Adipose tissue (tissue), 3 donors: Measurements from ENCODE around the gene FGF4. TPM values are rescaled to one million over a fixed set of nuclear protein-coding genes. Genes with fewer than 3 reads are reported as not detected.

Experiments
- H3K27ac ChIP-seq: one replicate; pipeline ENCODE4 v1.5.1; 2013; ENCODE audit warnings: low read depth, low read length
- WGBS, 3 donors: extraction: QIAGEN DNeasy Blood & Tissue Kit; methylation state at CpG; one replicate each; pipeline ENCODE4 v1.1.7; 2013; 5-methylcytosine and 5-hydroxymethylcytosine counted together
- polyA plus RNA-seq, 3 donors: library from polyadenylated mRNA; stranded (reverse); fragments of 200-250 nt; gene quantifications; one replicate each; pipeline ENCODE4 v1.2.3, GENCODE V29; 2013
- donor health status: healthy with polysubstance abuse.
- donor health status: Bipolar disorder and iron deficiency.
- donor health status: healthy.

FGF4 gene
- polyA plus RNA-seq, 3 donors: not detected

DNA sequence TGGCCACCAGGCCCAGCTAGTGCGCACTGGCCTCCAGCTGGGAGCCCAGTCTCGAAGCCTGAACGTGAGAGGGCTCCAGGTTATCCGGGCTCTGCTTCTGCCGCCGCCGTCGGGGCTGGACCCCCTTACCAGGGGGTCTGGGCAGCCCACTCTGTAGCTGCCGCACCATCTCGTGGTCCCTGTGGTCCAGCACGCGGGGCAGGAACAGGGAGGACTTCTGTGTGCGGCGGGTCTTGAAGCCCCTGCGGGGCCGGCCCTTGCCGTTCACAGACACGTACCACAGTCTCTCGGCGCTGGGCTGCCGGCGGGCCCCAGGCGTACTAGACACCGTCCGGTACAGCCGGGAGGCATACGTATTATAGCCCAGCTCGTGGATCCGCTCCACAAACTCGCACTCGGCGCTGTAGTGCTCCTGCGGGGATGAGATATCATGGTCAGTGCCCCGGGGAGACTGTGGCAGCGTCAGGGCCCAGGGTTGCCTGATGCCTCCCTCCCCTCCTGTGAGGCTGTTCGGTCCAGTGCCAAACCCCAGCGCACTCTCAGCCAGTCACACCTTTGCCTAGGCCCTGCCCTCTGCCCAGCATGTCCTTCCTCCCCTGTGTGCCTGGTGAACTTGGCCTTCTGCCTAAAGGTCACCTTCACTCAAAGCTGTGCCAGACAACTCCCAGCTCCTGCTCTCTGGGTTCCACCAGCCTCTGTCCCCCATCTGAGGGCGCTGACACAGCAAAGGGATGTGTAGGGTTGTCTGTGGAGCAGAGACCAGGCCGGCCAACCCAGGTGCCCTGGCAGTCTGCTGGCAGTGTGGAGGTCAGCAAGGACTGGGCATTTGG is 35.4 kb upstream of the FGF4 start:
- WGBS, 3 donors: 87 to 93% (median 89%) methylated on average over 39 of the region's 39 CpGs
- no peak overlapping the region for H3K27ac ChIP-seq

DNA sequence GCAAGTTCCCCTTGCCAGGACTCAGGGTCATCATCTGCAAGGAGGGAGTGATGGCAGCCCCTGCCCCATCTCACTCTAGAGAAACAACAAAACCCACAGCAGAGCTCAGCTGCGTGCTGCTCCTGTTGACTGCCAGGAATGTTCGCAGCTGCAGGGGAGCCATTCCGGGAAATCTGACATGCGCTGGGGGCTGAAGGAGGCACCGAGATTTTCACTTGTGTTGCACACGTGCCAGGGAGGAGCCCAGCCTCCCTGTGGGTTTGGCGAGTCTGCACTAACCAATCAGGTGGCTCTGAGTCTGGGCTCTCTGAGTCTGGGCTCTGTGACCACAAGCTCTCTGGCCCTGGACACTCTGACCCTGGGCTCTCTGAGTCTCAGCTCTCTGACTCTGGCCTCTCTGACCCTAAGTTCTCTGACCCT is 33.5 kb upstream of the FGF4 start:
- WGBS, 3 donors: 13 to 16% (median 13%) methylated on average over 7 of the region's 7 CpGs

DNA sequence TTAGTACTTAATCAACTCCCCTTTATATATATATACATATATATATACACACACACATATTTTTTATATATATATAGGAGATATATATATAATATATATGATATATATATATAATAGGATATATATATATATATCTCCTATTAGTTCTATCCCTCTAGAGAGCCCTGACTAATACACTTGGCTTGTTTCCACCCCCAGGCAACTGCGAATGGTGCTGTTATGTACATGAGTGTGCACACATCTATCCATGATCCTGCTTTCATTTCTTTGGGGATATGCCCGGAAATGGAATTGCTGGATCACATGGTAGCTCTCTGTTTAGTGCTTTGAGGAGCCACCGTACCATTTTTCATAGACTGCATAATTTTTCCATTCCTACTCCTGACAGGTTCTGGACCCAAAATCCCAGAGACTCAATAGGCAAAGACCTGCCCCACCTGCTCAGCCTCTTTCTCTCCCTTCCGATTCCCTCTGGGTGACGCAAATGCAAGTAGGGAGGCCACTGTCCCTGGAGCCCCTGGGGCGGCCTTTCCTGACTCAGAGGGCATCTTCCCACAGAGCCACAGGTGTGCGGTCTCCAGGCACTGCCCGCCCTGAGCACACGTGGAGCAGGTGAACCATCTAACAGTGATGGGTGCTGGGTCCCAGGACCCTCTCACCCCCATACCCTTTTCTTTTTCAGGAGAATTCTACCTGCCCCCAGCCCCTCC is 32.1 kb upstream of the FGF4 start:
- WGBS, 3 donors: 88 to 90% (median 89%) methylated on average over 9 of the region's 9 CpGs
- no peak overlapping the region for H3K27ac ChIP-seq

More for the DNA sequence above, 33.5 kb upstream of the FGF4 start:
- H3K27ac ChIP-seq: no peak overlapping the region

DNA sequence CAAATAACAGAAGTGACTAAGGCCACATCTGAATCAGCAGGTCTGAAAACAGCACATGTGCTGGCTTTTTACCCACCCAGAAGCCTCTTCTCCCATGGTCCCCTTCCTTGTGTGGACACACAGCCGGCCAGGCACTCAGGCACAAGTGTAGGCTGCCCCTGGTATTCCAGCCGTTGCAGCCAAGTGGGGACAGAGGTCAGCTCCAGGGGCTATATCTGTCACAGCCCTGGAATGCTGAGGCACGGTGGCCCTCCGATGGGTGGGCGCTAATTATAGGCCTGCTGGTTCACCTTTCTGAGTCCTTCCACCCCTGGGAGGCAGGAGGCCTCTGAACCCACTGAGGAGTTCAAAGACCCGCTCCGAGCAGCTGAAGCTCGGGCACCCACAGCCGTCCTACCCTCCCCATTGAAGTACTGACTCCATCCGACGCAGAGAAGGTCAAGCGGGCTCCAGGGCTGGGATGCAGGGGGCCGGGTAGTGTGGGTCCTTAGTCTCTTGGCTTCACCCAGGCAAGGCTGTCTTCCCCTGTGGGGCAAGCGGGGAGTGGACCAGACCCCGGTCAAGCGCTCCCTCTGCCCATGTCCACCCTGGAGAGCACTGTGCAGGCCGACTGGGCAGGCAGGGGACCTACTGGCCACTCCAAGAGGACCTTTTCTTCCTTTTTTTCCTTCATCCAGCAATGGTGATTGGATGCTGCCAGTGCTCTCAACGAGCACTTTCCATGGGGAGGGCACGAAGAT is 29.8 kb upstream of the FGF4 start:
- H3K27ac ChIP-seq: no peak overlapping the region
- WGBS, 3 donors: 70 to 74% (median 72%) methylated on average over 19 of the region's 19 CpGs

DNA sequence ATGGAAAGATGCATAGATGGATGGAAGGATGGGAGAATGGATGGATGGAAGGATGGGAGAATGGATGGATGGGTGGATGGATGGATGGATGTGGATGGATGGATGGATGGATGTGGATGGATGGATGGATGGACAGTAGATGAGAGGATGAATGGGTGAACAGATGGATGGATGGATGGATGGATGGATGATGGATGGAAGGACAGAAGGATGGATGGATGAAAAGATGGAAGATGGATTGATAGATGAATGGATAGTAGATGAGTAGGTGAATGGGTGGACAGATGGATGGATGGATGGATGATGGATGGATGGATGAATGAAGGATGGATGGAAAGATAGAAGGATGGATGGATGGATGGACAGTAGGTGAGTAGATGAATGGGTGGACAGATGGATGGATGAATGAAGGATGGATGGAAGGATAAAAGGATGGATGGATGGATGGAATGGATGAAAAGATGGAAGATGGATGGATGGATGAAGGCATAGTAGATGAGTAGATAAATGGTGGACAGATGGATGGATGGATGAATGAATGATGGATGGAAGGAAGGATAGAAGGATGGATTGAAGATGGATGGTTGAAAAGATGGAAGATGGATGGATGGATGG is 28.6 kb upstream of the FGF4 start:
- H3K27ac ChIP-seq: no peak overlapping the region

DNA sequence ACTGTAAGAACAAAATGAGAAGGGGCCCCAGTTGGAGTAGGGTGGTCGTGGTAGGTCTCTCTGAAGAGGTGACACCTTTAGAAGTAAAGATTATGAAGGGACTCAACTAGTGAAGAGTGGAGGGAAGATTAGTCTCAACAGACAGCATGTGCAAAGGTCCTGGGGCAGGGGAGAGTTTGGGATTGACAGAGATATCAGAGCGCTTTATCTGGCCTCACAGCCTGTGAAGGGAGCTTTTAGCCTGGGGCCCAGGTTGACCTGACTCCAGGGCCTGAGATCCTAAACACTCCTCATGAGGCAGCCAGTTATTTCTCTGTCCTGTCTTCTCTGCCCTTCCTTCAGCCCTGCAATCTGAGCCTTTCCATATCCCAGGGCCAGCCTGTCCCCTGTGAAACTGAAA is 27.9 kb upstream of the FGF4 start:
- H3K27ac ChIP-seq: no peak overlapping the region
- 79 to 91% (median 82%) methylated on average over 2 of the region's 2 CpGs for WGBS, 3 donors

DNA sequence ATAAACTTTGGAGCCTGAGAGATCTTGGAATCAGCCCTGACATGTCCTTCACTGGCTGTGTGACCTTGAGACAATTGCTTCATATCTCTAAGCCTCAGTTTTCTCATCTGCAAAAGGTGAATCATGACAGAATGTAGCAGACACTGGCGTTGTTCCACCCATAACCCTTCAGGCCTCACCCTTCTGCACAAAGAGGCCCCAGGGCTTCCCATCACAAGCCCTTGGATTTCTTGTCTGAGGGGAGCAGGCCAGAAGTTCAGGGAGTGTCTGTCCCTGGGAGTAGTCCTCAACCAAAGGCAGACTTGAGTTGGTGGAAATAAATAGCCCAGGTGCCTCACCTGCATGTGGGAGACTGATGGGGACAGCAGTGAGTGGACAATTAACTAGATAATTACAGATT is 27.4 kb upstream of the FGF4 start:
- 63 to 79% (median 79%) methylated on average over 1 of the region's 1 CpG for WGBS, 3 donors
- H3K27ac ChIP-seq: no peak overlapping the region

DNA sequence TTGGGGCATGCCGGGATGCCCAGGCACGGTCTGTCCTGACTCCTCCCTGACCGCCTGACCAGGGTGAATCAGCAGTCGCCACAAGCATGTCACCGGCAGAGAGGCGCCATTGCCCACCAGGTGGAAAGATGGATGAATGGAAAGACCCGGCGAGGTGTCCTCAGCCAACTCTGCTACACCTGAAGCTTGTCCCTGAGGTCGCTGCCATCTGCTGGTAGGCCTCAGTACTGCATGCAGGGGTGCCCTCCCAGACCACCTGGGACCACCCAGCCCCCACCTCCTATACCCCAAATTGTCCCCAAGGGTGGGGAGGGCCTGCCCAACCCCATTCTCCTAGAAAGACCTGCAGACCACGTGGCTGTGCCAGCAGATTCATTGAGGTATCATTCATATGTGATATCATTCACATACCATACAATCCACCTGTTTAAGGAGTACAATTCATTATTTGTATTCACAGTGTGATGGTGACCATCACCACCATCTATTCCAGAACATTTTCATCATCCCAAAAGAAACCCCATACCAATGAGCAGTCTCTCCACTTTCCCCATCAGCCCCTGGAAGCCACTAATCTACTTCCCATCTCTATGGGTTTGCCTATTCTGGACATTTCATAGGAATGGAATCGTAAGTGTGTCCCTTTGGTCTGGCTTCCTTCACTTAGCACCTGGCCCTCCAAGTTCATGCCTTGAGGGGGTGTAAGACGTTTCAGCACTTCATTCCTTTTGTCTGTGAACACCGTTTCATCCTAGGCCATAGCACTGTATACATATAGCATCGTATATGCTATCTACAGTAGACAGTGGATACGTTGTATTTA is 26.6 kb upstream of the FGF4 start:
- no peak overlapping the region for H3K27ac ChIP-seq
- 20 to 38% (median 35%) methylated on average over 15 of the region's 15 CpGs for WGBS, 3 donors

DNA sequence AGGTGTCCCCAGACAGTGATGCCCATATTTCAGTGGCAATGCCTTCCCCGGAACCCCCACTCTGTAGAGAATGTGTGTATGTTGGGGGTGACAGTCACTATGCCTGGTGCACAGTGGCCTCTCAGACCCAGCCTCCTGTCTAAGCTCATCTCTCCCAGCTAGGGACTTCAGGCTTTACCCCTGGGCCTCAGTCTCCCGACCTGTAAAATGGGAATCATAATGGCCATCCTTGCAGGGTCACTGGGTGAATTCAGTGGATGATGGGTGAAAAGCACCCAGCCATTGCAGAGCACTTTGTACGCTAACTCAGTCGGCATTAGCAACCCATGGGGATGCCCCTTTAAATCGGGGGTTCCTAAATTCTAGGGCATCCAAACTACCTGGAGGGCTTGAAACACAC is 25.1 kb upstream of the FGF4 start:
- 85 to 94% (median 92%) methylated on average over 5 of the region's 5 CpGs for WGBS, 3 donors
- H3K27ac ChIP-seq: no peak overlapping the region

DNA sequence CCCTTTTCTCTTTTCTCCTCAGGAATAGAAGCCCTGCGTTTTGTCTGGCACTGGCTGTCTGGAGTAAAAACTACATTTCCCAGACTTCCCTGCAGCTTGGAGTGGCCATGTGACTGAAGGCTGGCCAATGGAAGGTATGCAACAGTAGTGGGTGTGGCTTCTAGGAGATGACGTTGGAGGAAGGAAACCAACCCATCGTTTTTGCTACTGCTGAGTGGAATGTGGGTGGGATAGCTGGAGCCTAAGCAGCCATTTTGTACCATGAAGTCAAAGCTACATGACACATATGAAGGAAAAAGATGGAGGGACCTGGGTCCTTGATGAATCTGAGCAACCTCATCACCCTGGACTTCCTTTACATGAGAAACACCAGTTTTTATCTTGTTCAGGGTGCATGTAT is 24.4 kb upstream of the FGF4 start:
- 18 to 24% (median 19%) methylated on average over 3 of the region's 3 CpGs for WGBS, 3 donors
- no peak overlapping the region for H3K27ac ChIP-seq

DNA sequence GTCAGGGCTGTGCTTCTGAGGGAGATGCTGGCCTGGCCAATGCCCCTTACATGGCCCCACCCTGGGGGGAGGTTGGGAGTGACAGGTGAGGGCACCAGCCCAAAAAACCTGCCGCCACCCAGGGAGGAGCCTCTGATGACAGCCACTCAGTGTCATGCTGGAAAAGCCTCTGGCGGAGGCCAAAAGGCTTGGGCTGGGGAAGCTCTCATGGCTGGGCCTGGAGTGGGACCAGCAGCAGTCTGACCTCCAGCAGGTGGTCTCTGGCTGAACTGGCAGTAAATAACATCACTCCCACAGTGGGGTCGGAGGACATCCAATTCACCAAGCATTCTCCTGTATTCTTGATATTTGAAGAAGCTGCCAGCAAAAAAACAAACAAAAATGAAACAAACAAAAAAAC is 24.0 kb upstream of the FGF4 start:
- no peak overlapping the region for H3K27ac ChIP-seq
- WGBS, 3 donors: 87 to 97% (median 92%) methylated on average over 3 of the region's 3 CpGs

DNA sequence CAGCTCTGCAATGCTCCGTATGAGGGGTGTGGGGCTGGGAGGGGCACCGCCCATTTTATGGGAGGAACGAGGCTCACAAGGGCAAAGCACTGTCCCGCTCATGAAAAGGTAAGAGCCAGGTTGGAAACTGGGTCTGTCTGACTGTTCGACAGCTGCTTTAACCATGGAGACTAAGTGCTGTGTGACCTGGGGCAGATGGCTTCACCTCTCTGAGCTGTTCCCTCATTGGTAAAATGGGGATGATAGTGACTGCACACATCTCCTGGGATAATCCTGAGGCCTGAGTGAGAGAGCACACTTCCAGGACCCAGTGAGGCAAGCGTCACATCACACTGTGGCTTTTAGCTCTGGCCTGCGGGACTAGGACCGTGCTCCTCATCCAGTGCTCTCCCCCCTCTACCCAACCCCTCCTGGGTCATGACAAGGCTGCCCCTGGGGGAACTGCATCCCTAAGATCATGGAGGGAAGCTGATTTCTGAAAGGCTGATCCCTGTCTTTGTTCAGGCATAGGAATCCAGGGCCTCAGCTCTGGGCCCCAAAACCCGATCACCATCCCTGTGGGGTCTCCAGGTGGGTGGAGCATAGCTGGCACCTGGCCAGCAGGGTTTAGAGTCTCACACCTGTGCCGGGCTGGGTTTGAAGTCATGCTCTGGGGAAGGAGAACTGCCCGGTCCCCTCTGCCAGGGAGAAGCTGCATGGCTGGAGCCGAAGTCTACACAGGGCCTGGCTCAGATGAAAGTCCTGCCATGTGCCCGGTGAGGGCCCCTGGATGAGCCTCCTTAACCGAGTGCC is 22.8 kb upstream of the FGF4 start:
- WGBS, 3 donors: 67 to 81% (median 77%) methylated on average over 14 of the region's 14 CpGs
- no peak overlapping the region for H3K27ac ChIP-seq

DNA sequence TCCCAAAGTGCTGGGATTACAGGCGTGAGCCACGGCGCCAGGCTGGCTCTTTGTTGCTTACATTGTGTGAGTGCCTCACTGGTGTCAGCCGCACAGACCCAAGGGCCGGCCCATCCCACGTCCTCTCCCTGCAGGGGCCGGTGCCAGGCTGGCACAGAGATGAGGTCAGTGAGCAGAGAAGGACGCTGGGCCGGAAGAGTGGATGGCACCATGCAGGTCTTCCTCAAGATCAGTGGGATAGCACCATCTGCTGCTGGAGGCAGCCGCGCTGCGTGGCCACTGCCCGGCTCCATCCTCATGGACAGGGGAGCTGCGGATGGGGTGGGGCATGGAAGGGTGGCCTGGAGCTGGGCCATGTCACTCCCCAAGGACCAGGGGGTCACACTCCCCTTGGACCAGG is 22.0 kb upstream of the FGF4 start:
- 72 to 79% (median 73%) methylated on average over 14 of the region's 14 CpGs for WGBS, 3 donors
- H3K27ac ChIP-seq: no peak overlapping the region

DNA sequence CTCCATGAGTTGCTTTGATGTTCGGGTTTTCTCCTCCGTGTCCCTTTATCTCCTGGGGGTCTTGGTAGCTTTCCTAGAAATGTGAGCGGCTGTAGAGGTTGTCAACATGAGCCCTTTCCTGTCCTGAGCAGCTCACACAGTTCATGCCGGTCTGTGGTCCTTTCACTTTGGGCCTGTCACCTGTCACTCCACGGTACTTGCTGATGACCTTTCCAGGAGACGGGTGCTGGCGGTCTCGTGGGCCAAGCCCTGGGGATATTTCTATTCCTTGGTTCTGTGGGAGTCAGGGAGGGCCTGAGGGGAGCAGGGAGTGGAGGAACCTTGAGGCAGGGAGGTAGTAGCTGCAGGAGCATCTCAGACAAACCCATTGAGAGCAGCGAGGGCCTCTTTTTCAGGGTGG is 20.9 kb upstream of the FGF4 start:
- 75 to 86% (median 82%) methylated on average over 9 of the region's 9 CpGs for whole genome bisulfite sequencing, 3 donors
- H3K27ac ChIP-seq: no peak overlapping the region

DNA sequence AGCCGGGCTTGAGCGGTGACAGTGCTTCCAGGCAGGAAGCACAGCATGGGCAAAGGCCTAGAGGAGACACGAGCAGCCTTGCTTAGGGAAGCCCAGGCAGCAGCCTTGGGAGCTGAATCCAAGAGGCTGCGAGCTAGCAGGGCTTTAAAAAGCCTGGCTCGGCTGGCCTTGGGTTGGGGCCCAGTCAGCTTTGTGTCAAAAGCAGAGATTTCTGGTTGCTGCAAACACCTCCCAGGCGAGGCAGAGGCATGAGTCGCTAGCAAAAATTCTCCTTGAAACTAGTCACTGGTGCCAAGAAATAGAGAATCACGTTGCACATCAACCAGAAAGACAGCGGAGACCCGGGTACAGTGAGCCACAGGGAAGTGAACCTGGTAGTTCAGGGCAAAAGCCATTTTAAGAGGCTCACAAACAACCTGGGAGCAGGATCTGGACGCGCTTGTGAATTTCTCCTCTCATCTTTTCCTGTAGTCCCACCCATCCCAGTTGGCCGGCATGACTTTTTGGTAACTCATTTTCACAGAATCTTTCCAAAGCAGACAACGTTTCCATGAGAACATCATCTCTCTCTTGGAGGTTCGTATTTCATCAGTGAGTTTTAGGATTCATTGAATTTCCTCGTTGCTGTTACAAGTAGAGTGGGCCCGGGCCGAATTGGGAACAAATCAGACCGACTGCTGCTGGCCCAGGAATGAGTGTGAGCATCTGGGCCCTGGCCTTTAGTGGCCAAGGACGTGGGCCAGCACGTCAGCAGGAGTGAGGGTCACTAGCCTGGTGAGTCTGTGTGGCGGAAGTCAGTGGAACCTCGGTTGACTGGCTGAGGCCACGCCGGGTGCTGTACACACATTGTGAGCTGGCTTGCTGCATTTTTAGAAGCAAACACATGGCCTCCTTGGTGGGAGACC is 16.4 kb upstream of the FGF4 start:
- 60 to 72% (median 60%) methylated on average over 25 of the region's 25 CpGs for WGBS, 3 donors
- H3K27ac ChIP-seq: no peak overlapping the region

DNA sequence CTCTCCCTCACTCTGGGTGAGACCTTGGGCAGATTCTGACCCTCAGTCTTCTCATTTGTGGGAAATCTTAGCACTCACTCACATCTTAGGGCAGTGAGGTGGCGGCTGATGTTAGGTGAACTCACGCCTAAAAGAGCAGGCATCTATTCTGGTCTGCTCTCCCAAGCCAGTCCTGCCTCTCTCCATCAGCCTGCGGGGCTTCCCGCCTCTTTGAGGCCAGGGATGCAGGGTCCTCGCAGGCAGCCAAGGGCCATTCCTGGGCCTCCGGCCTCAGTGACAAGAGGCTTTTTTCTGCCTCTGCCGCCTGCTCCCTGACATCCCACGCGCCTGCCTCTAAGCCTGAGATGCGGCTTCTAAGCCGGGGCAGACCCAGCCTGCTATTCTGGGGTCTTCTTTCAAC is 13.8 kb upstream of the FGF4 start:
- 87 to 92% (median 88%) methylated on average over 11 of the region's 11 CpGs for WGBS, 3 donors
- H3K27ac ChIP-seq: no peak overlapping the region
